Suprapubic skin (tissue), 4 donors: ENCODE results near the gene IFT43. TPM values are rescaled to one million over a fixed set of nuclear protein-coding genes. Genes with fewer than 3 reads are reported as not detected.
"Not testable (repeated sequence)": the region's sequence is repeated elsewhere in the genome, so short reads cannot be mapped to it uniquely, and the experiment has no call there.

Experiments used
- DNase-seq, 2 donors: peaks; one replicate each; pipeline ENCODE4 v3.0.0-alpha.2; 2019; ENCODE audit warnings: low spot score in 2 of 2
- H3K27ac ChIP-seq: fragments of 200-600 bp; sonication (generic); one replicate; pipeline ENCODE4 v1.5.1; 2019
- H3K27me3 ChIP-seq: fragments of 200-600 bp; sonication (generic); one replicate; pipeline ENCODE4 v1.5.1; 2019
- H3K36me3 ChIP-seq: fragments of 200-600 bp; sonication (generic); one replicate; pipeline ENCODE4 v1.5.1; 2019
- H3K4me1 ChIP-seq: fragments of 200-600 bp; sonication (generic); one replicate; pipeline ENCODE4 v1.5.1; 2019
- H3K4me3 ChIP-seq: fragments of 200-600 bp; sonication (generic); one replicate; pipeline ENCODE4 v1.5.1; 2019; ENCODE audit warnings: mild to moderate bottlenecking
- H3K9me3 ChIP-seq: fragments of 200-600 bp; sonication (generic); one replicate; pipeline ENCODE4 v1.5.1; 2019
- CTCF ChIP-seq, 2 donors: fragments of 200-600 bp in 1 of 2; fragments of 450-650 bp in 1 of 2; sonication (generic) in 1 of 2; IDR thresholded peaks; one replicate each; pipeline ENCODE4 v1.5.1; 2016 to 2019; ENCODE audit warnings: antibody characterized with exemption in 2 of 2, mild to moderate bottlenecking in 1 of 2, moderate library complexity in 1 of 2
- EP300 ChIP-seq: sonication (generic); formaldehyde crosslinking; IDR thresholded peaks from one replicate; pipeline ENCODE4 v1.6.1; 2017; ENCODE audit warnings: antibody characterized with exemption
- POLR2A ChIP-seq, 2 donors: fragments of 450-650 bp; IDR thresholded peaks; one replicate each; pipeline ENCODE4 v1.6.1; 2017; ENCODE audit warnings: antibody characterized with exemption in 2 of 2, mild to moderate bottlenecking in 2 of 2, moderate library complexity in 2 of 2
- POLR2AphosphoS5 ChIP-seq, 3 donors: sonication (generic); formaldehyde crosslinking; IDR thresholded peaks; one replicate each; pipeline ENCODE4 v1.6.1; 2017; ENCODE audit warnings: antibody characterized with exemption in 3 of 3
- WGBS: methylation state at CpG from one replicate; pipeline ENCODE4 v1.1.5; 2018; 5-methylcytosine and 5-hydroxymethylcytosine counted together
- total RNA-seq, 4 donors: library from RNA; depleted of rRNA; stranded (reverse); fragments of >200 nt; gene quantifications; one replicate each; pipeline ENCODE4 v1.1.0, GENCODE V29; 2016

Gene IFT43
- total RNA-seq, 4 donors from 2014 or later: 20.3 to 27.8 (median 22.0) TPM

- TF ChIP-seq CTCF (IDR thresholded peaks at IDR 0.05) (no peak), EP300 (no peak), POLR2AphosphoS5 (IDR thresholded peaks at IDR 0.05) (no peak), POLR2A (IDR thresholded peaks at IDR 0.05) (no peak)
- Histone ChIP-seq H3K9me3 (no peaks in the 10 kb centered on the region), H3K27ac (no peak overlapping the region), H3K36me3 (peaks cover 55% of the 10 kb centered on the region), H3K4me3 (no peak overlapping the region), H3K27me3 (no peaks in the 10 kb centered on the region), H3K4me1 (no peaks in the 10 kb centered on the region)
- 92% methylated on average over 1 of the region's 1 CpG for WGBS
- no peak for DNase-seq
Observed at GRCh38 chr14:76002383-76002782, 16.8 kb downstream of the IFT43 start.

GRCh38 chr14:76006253-76006652 is 20.7 kb downstream of the IFT43 start:
- Histone ChIP-seq H3K27ac (no peak overlapping the region), H3K4me1 (no peaks in the 10 kb centered on the region), H3K4me3 (no peak overlapping the region), H3K9me3 (no peaks in the 10 kb centered on the region), H3K27me3 (no peaks in the 10 kb centered on the region), H3K36me3 (peaks cover 32% of the 10 kb centered on the region)
- no peak for TF ChIP-seq CTCF (IDR thresholded peaks at IDR 0.05)
- TF ChIP-seq EP300: no peak
- no peak for TF ChIP-seq POLR2A (IDR thresholded peaks at IDR 0.05)
- no peak for TF ChIP-seq POLR2AphosphoS5 (IDR thresholded peaks at IDR 0.05)
- no peak for DNase-seq
- 85% methylated on average over 2 of the region's 2 CpGs for WGBS

GRCh38 chr14:76007379-76007778 is 21.8 kb downstream of the IFT43 start:
- no peaks in the 10 kb centered on the region for H3K27me3 ChIP-seq
- no peak for TF ChIP-seq POLR2AphosphoS5 (IDR thresholded peaks at IDR 0.05)
- TF ChIP-seq POLR2A (IDR thresholded peaks at IDR 0.05): no peak
- no peak for TF ChIP-seq CTCF (IDR thresholded peaks at IDR 0.05)
- no peak for TF ChIP-seq EP300
- H3K9me3 ChIP-seq: no peaks in the 10 kb centered on the region
- no peak overlapping the region for H3K4me3 ChIP-seq
- 81% methylated on average over 1 of the region's 1 CpG for WGBS
- no peaks in the 10 kb centered on the region for H3K4me1 ChIP-seq
- no peak overlapping the region for H3K27ac ChIP-seq
- DNase-seq: no peak
- H3K36me3 ChIP-seq: peaks cover 32% of the 10 kb centered on the region

- H3K9me3 ChIP-seq: no peaks in the 10 kb centered on the region
- 92% methylated on average over 2 of the region's 2 CpGs for WGBS
- no peaks in the 10 kb centered on the region for H3K4me1 ChIP-seq
- no peak overlapping the region for H3K4me3 ChIP-seq
- no peak for DNase-seq
- H3K27ac ChIP-seq: no peak overlapping the region
- no peak for TF ChIP-seq CTCF (IDR thresholded peaks at IDR 0.05)
- TF ChIP-seq POLR2AphosphoS5 (IDR thresholded peaks at IDR 0.05): no peak
- no peak for TF ChIP-seq EP300
- no peak for TF ChIP-seq POLR2A (IDR thresholded peaks at IDR 0.05)
- peaks cover 37% of the 10 kb centered on the region for H3K36me3 ChIP-seq
- no peaks in the 10 kb centered on the region for H3K27me3 ChIP-seq
Observed at GRCh38 chr14:76007852-76008251, 22.3 kb downstream of the IFT43 start.

- not testable (repeated sequence) for H3K4me3 ChIP-seq, DNase-seq, H3K27ac ChIP-seq, H3K27me3 ChIP-seq, H3K9me3 ChIP-seq, H3K4me1 ChIP-seq
- 96% methylated on average over 3 of the region's 3 CpGs for WGBS
- peaks cover 36% of the 10 kb centered on the region for H3K36me3 ChIP-seq
Observed at GRCh38 chr14:76009627-76010026, 24.1 kb downstream of the IFT43 start.

GRCh38 chr14:76011930-76012329 is 26.4 kb downstream of the IFT43 start:
- H3K9me3 ChIP-seq: no peaks in the 10 kb centered on the region
- H3K27ac ChIP-seq: no peak overlapping the region
- no peak overlapping the region for H3K4me3 ChIP-seq
- H3K36me3 ChIP-seq: peaks cover 24% of the 10 kb centered on the region
- no peak for DNase-seq
- TF ChIP-seq EP300 (no peak), POLR2AphosphoS5 (IDR thresholded peaks at IDR 0.05) (no peak), CTCF (IDR thresholded peaks at IDR 0.05) (no peak), POLR2A (IDR thresholded peaks at IDR 0.05) (no peak)
- no peaks in the 10 kb centered on the region for H3K27me3 ChIP-seq
- no peaks in the 10 kb centered on the region for H3K4me1 ChIP-seq
